GM18951 (cell line): ENCODE results near the gene GLI2.

Experiments used
- POLR2A ChIP-seq: IDR thresholded peaks from 4 replicates; pipeline ENCODE4 v1.6.1; 2011; ENCODE audit warnings: mild to moderate bottlenecking; ENCODE audit not compliant: insufficient read length, insufficient read depth; ENCODE audit errors: extremely low read depth
- in situ Hi-C: fragments of 300-500 bp; cut with MboI; formaldehyde crosslinking; loops from one replicate; pipeline ENCODE4 v1.12.0; 2022; ENCODE audit warnings: low sequenced_read_pairs, mixed read lengths, inconsistent platforms; ENCODE audit not compliant: unreplicated experiment

GLI2 gene

DNA sequence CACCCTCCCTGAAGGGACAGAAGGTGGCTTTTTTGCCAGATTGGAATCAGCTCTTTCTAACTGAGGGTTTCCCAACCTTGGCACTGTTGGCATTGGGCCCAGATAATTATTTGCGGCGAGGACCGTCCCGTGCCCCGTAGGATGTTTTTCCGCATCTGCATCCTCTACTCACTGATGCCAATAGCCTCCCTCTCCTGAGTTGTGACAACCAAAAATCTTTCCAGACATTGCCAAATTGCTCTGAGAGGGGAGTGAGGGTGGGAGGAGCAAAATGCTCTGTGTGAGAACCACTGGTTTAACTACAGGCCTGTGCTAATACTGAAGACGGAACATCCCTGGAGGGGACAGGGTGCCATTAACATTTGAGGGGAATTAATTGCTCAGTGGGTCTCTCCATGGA, 33.6 kb upstream of the GLI2 start:
- in situ Hi-C loops, result no loop called here
- TF ChIP-seq POLR2A, result no peak

DNA sequence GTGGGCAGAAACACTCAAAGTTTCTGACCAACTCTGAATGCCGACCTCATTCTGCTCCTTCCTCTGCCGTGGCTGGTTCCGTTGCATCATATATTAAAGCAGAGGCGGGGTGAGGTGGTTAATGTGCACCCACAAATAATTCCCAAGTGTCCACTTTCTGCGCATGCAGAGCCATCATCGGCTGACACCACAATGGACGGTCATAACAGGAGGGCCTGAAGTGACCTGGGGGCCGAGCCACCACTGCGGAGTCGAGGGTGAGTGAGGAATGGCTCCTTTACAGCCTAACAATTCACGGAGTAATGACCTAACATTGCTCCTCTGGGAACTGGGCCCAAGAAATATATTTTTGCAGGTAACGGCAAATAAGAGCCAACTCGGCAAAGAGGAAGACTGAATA, 32.9 kb upstream of the GLI2 start:
- TF ChIP-seq POLR2A, result no peak
- in situ Hi-C loops, result no loop called here

DNA sequence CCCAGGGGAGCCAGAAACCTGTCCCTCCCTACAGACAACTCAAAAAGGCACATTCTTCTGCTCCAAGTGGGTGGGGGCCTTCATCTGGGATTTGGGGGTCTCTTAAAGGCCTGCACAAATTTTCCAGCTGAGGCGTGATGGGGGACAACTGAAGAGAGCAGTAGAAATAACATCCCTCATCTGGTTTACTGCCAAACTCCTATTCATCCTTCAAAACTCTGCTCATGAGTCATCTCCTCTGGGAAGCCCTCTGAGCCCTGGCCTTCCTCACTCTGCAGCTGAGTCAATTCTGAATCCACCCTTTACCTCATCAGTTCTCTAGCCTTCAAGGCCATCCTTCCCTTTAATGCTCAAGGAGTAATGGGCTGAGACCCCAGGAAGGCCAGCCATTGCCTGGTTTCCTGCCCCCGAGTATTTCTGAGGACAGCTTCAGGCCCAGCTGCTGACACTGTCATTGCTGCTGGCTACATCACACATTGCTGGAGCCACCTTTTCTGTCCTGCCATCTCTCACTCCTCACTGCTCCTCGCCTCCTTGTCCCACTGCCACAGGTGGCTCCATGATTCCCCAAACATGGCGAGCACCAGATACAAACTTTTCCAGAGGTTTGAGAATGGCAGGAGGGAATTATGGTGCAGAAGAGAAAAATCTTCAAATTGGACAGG, 32.2 kb upstream of the GLI2 start:
- no peak for TF ChIP-seq POLR2A
- in situ Hi-C loops, result no loop called here

DNA sequence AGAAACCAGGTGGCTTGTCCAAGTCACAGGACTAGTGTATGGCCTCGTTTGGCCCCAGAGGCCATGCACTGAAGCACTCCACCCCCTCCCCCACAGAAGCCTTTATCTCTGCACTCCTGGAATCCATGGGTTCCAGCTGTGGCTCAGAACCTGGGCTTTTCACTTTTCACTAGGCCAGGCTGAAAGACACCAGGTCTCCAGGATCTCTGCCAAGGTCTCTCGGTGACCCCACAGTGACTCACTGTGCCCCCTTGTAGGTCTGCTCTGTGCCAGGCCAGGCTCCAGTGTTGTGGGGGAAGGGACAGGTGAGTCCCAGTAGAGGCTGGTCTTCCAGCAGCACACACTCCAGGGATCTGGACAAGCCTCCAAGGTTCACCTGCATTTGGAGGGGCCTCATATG, 31.0 kb upstream of the GLI2 start:
- no peak for TF ChIP-seq POLR2A
- in situ Hi-C loops, result no loop called here

DNA sequence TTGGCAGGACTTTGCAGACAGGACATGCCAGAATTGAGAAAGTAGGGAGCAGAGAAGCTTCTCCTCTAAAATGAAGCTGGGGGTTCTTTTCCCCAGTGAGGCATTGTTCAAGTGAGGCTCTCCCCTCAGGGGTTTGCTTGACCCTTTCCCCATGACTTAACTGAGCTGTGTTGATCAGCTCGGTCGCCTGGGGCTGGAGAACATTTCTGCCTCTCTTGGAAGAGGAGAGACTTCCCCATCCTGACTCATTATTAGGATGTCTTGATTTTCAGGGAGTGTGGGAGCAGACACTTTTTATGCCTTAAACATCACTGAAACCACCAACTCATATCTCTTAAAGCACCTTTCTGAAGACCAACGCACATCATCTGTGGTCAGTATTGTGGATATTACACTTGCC, 27.9 kb upstream of the GLI2 start:
- no peak for TF ChIP-seq POLR2A
- in situ Hi-C loops, result no loop called here

DNA sequence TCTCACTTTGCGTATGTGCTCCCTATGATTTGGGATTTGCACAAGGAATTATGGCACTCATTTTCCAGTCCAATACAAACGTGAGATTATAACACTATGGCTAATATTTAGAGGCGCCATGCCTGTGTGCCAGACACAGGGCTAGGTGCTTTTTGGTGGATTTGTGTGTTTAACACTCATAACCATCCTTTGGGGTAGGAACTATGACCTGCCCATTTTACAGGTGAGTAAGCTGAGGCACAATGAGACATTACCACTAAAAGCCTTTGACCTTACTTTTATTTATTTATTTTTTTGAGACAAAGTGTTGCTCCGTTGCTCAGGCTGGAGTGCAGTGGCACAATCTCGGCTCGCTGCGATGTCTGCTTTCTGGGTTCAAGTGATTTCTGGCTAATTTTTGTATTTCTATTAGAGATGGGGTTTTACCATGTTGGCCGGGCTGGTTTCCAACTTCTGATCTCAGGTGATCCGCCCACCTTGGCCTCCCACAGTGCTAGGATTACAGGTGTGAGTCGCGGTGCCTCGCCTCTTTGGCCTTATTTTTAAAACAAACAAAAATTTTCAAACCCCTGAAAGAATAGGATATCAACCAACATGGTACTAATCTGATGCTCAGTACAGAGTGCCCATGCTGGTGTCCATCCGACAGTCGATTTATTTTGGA, 26.6 kb upstream of the GLI2 start:
- in situ Hi-C loops, result no loop called here
- no peak for TF ChIP-seq POLR2A

DNA sequence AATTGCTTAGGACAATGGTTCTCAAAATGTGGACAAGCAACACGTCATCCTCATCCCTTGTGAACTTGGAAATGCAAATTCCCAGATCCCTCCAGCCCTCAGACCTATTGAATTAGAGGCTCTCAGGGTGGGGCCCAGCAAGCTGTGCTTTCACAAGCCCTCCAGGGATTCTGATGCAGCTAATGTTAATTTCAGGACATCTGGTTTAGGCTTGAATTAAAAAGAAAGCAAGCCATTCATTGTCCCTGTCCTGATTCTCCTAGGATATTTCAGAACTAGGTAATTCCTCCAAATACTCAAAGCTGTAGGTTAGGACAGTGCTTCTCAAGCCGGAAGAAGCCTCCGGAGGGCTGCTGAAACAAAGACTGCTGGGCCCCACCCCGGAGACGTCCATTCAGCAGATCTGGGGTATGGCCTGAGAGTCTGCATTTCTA, 26.0 kb upstream of the GLI2 start:
- in situ Hi-C loops, result no loop called here
- TF ChIP-seq POLR2A, result no peak

DNA sequence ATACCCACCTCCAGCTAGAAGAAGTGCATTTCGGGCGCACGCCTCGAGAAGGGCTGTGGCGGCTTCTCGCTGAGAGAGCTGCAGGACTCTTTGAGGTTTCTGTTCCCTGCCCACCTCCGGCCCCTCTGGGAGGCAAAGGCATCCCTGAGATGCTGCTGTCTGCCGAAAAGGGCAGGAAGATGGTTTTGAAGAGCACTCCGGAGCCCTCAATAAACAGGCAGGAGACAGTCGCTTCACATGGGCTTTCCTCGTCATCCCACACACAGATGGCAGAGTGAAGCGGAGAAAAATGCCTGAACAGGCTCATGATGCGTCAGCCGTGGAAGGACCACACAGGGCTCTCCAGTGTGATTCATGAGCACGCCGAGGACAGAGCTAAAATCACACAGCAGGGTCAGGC, 25.4 kb upstream of the GLI2 start:
- no peak for TF ChIP-seq POLR2A
- in situ Hi-C loops, result no loop called here

DNA sequence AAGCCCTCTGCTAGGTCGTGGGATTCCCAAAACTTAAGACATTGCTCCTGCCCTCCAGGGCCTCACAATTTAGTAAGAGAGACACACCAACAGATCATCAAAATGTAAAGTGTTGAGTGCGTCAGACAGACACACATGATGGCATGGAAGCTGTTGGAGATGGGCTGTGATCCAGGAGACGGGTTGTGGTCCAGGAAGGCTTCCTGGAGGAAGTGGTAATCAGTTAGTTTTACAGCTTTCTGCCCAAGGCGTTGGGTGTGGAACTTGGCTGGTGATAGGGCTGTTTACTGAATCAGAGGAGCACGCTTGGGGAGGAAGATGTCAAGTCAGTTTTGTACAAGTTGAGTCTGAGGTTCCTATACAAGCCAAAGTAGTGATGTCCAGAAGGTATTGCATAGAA, 24.0 kb upstream of the GLI2 start:
- no peak for TF ChIP-seq POLR2A
- in situ Hi-C loops, result no loop called here

DNA sequence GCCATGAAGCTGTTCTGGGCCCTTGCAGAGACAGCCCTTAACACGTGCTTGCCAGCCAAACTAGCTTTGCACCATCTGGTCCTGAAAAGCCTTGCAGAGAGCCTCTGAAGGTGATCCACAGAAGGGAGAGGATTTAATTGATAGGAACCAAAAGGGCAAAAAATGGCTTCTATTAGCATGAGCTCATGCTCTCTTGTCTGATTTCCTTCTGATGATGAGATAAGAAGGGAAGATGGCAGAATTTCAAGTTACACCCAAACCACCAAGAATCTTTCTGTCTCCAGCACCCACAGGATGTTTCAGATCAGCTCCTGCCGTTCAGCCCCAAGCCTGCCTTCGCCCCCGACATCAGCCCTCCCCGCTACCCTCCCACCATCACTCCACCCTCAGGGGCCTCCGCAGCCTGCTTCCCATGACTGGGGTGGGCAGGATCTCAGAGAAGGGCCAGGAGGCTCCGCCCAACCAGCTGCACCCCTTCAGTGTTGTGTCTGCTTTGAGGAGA, 23.4 kb upstream of the GLI2 start:
- in situ Hi-C loops, result no loop called here

DNA sequence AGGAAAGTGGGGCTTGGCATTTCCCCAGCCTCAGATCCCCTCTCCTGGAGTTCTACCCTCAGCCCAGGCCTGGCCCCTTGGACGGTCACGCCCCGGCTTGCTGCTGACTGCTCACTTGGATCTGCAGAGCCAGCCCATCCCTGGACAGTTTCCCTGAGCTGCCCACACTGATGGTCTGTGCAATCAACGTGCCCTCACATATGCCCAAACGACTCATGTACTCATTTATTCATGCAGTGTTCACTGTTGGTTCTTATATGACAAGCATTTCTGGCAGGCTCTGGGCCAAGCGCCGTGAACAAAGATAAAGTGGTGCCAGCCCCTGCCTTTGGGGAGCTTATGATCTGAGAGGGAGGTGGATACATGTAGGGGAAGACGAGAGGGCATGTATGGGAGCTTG, 20.3 kb upstream of the GLI2 start:
- no peak for TF ChIP-seq POLR2A
- in situ Hi-C loops, result no loop called here

More for the DNA sequence above, 23.4 kb upstream of the GLI2 start:
- no peak for TF ChIP-seq POLR2A

DNA sequence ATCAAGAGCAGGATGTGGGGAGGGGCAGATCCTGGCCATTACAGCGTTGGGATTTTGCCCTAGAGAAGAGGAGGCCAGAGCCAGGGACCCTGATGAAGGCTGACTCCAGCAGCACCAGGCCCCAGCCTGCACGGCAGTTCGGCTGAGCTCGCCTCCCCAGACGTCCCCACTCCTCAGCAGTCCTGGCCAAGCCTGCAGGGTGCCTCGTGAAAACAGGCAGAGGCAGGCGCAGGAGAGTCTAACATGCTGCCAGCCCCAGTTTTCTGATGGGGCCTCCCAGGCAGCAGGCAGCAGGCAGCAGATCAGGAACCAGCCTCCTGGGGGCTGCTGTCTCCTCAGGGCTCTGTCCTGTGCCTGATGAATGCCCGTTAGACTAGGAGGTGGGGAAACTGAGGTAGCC, 19.7 kb upstream of the GLI2 start:
- no peak for TF ChIP-seq POLR2A

DNA sequence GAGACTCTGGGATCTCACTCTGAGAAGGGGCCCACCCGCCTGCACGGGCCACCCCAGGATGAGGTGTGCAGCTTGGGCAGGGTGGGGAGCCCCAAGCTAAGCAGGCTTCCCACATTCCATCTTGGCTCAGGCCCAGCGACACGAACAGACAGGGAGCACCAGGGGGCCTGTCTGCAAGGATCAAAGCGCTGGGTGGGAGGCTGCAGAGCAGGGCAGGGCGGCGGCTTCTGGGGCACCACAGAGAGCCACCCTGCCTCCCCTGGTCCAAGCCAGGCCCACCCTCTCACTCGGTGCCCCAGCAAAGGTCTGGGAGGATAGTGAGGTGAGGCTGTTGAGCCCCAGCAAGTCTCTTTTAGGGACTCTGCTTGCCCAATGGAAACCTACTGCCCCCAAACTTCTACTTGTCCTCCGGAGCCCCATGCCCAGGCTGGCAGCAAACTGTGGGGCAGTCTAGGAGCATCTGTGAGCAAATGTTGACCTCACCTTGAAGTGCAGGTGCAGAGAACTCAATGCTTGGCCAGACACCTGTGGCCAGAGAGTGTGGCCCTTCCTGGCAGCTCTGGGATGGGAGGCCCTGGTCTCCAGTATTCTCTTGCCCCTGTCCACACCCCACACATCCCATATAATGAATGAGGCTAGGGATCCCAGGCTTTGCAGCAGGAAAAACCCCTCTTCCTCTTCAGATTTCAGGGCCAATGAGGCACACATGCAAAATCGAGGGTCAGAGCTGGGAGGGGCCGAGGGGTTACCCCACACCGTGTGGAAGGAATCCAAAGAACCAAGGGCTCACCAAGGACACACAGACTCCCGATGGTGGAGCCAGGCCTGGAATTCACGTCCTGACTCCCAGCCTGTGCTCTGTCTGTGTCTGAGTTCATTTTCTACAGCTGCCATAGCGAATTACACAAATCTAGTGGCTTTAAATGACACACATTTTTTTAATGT, 18.8 kb upstream of the GLI2 start:
- TF ChIP-seq POLR2A, result no peak
- in situ Hi-C loops, result no loop called here

More for the DNA sequence above, 19.7 kb upstream of the GLI2 start:
- in situ Hi-C loops, result no loop called here
